Activated CD4-positive, alpha-beta T cell treated with anti-CD3 and anti-CD28 coated beads for 24 hours (primary cell): ENCODE data around the gene MCRIP2.

Experiments used
- DNase-seq, 2 donors: peaks; one replicate each; pipeline ENCODE4 v3.0.0-alpha.2; 2020; ENCODE audit warnings: low read depth in 2 of 2

Gene MCRIP2

DNA sequence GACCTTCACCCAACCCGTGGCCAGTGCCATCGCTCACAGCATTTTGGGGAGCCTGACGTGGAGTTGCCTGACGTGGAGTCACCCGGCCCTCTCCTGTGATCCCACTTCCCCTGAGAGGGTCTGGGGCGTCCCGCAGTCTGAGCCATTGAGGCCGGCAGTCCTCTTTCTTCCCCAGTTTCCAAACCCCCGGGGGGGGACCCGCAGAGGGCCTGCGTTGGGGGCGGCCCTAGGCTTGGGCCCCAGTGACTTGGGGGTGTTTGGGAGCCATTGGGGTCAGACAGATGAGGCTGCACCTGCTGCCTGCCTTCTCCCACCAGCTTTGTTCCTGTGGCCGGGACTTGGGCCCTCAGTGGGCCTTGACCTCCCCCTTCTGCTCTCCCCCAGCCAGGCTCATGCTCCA lies 28.0 kb downstream of the MCRIP2 start:
- no peak for DNase-seq

DNA sequence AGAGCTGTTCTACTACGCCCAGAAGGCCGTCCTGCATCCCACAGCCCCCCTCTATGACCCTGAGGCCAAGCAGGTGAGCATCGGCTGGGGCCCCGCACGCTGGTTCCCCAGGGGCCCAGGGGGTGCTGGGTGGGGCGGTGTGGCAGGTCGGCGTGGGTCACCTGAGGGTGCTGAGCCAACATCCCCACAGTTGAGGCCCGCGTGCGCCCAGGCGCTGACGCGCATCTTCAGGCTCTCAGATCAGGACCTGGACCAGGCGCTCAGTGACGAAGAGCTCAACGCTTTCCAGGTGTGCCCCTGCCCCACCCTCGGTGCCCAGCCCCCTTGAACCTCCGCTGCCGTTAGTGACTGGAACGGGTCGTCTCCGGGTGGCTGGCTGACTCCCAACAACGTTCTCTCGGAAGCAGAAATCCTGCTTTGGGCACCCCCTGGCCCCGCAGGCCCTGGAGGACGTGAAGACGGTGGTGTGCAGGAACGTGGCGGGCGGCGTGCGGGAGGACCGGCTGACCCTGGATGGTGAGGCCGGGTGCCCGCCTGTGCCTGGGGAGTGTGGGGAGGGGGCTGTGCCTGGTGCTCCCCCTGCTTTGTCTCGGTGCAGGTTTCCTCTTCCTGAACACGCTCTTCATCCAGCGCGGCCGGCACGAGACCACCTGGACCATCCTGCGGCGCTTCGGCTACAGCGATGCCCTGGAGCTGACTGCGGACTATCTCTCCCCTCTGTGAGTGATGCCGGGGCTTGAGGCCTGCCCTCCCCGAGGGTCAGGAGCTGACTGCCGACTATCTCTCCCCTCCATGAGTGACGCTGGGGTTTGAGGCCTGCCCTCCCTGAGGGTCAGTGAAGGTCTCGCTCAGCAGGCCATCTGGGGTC lies 29.1 kb downstream of the MCRIP2 start:
- no peak for DNase-seq

DNA sequence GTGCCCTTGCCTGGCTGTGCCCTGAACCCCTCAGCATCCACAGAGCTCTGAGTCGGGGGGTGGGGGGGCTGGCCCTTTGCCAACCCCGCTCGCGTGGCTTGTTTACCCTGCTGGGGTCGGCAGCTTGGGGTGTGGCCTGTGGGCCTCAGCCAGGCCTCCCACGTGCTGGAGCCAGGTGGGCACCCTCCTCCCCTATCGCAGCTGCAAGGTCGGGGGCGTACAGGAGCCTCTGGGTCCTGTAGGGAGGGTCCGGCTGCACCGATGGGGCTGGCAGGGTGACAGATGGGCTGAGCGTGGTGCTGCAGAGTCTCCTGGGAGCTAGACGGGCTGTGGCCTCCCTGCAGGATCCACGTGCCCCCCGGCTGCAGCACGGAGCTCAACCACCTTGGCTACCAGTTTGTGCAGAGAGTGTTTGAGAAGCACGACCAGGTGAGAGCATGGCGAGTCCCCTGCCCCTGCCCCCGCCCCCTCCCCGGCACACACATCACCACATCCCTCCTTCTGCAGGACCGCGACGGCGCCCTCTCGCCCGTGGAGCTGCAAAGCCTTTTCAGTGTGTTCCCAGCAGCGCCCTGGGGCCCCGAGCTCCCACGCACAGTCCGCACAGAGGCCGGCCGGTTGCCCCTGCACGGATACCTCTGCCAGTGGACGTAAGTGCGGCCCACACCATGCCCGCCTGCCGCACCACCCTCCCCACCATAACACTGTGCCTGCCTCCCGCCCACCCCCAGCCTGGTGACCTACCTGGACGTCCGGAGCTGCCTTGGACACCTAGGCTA lies 29.9 kb downstream of the MCRIP2 start:
- no peak for DNase-seq

DNA sequence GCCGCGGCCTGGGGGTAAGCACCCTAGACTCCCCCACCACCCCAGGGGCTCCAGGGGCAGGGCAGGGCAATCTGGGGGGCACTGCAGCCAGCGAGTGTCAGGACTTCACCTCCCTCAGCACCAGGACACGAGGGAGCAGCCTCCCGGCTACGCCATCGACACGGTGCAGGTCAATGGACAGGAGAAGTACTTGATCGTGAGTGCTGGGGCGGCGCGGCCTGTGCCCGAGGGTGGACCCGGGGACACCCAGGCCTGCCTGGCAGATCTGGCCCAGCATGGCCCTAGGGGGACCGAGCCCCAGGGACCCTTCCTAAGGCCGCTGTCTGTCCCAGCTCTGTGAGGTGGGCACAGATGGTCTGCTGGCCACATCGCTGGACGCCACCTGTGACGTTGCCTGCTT lies 30.7 kb downstream of the MCRIP2 start:
- no peak for DNase-seq

DNA sequence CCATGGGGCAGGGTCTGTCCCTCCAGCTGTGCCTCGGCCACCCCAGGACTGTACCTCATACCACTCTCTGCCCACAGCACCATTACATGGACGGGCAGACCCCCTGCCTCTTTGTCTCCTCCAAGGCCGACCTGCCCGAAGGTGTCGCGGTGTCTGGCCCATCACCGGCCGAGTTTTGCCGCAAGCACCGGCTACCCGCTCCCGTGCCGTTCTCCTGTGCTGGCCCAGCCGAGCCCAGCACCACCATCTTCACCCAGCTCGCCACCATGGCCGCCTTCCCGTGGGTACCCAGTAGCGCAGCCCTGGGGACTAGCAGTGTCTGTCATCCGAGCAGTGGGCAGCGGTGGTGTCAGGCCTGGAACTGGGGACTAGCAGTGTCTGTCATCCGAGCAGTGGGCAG lies 31.2 kb downstream of the MCRIP2 start:
- DNase-seq: no peak

DNA sequence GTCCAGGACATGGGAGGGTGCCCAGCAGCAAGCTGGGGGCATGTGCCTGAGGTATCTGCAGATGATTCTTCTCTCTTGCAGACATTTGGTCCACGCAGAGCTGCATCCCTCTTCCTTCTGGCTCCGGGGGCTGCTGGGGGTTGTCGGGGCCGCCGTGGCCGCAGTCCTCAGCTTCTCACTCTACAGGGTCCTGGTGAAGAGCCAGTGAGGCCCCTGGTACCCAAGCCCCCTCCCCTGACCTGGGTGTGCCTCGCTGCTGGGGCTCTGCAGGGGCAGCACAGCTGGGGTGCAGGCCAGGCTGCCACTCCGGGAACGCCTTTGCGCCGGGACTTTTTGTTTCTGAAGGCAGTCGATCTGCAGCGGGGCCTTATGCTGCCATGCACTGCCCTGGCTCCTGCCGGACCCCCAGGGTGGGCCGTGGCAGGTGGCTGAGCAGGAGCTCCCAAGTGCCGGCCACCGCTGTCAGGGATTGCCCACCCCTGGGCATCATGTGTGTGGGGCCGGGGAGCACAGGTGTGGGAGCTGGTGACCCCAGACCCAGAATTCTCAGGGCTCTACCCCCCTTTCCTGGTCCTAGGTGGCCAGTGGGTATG lies 31.9 kb downstream of the MCRIP2 start:
- no peak for DNase-seq

DNA sequence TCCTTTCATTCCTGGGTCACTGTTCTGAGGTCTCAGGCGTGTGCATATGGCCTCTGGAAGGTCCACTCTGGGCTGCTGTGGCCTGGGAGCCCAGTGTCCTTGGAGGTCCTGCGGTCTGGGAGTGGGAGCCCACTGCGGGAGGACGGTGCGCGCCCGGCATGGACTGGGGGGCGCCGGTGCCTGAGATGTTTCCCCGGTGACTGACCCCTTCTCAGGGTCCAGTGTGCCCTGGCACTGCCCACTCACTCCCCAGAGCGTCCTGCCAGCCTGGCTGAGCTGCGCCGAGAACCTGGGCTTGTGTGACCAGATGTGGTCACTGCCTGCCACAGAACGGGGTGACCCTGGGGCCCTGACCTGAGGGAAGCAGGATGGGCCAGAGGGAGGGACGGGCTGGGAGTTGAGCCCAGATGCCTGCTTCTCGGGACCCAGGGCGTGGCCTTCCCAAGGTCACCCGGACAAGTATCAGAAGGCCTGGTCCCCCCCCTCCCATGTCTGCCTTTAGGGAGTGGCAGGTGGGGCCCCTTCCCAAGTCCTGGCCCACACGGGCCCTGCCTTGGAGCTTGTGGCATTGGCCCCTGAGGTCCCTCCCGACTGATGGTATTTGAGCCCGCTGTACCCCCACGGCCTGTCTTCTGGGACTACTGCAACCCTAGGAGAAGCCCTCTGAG lies 32.7 kb downstream of the MCRIP2 start:
- DNase-seq: no peak

DNA sequence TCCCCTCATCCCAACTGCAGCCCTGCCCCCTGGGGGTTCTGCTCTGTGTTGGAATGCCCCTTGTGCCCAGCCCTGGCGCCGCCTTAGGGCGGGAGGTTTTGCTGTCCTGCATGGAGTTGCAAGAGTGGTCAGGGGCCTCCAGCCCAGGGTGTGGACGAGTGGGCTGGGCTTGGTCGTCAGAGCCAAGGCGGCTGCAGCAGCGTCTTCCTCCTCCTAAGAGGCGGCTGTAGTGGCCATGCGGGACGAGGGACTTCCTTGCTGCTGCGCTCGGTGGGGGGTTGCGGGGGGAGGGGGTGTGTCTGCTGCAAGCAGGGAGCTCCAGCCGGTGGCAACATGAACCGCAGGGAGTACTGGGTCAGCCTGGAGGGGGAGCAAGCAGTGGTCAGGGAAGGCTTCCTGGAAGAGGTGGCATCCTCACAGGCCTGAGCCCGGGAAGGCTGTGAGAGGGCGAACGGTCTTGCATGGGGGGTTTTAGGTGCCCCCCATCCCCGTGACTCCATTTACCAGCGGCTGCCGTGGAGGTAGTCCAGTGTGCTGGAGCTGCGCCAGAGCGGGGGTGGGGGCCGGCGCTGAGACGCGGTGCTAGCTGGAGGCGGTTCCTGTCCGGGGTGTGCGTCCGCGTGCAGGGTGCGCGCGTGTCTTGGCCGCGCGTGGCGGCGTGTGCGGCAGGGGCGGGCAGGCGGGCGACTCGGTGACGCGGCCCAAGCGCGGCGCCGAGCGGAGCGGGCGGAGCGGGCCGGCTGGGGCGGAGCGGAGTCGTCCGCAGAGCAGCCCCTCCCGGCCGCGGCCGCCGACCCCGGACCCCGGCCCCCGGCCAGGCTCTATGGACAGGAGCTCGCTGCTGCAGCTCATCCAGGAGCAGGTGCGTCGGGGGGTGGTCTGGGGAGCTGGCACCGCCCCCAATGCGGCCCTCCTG lies 33.6 kb downstream of the MCRIP2 start, which contains the start of gene RHBDL1:
TSS of gene RHBDL1 (plus strand) at position 704 of the 916 bp plus-strand sequence. CDS start at position 824, 120 bp downstream.
- no peak for DNase-seq

DNA sequence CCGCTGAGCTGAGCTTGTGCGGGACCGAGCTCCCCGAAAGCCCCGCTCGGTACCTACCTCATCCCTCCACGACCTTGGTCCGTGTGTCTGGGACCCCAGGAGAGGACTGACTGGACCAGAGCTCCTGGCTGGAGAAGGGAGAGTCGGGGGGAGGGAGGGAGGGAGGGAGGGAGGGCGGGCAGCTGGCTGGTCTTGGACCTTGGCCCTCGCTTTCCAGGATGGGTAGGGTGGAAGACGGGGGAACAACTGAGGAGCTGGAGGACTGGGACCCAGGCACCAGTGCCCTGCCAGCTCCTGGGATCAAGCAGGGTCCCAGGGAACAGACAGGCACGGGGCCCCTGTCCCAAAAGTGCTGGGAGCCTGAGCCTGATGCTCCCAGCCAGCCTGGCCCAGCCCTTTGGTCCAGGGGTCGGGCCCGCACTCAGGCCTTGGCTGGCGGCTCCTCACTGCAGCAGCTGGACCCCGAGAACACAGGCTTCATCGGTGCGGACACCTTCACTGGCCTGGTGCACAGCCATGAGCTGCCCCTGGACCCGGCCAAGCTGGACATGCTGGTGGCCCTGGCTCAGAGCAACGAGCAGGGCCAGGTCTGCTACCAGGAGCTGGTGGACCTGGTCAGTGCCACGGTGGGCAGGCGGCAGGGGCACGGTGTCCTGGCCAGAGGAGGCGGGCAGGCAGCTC lies 34.4 kb downstream of the MCRIP2 start:
- no peak for DNase-seq

DNA sequence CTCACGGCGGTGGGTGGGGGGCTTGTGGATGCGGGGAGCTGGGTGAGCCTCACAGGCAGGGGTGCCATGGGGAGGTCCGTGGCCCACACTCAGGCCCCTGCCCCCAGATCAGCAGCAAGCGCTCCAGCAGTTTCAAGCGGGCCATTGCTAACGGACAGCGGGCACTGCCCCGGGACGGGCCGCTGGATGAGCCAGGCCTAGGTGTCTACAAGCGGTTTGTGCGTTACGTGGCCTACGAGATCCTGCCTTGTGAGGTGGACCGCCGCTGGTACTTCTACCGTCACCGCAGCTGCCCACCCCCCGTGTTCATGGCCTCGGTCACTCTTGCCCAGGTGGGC lies 34.9 kb downstream of the MCRIP2 start:
- DNase-seq: no peak

DNA sequence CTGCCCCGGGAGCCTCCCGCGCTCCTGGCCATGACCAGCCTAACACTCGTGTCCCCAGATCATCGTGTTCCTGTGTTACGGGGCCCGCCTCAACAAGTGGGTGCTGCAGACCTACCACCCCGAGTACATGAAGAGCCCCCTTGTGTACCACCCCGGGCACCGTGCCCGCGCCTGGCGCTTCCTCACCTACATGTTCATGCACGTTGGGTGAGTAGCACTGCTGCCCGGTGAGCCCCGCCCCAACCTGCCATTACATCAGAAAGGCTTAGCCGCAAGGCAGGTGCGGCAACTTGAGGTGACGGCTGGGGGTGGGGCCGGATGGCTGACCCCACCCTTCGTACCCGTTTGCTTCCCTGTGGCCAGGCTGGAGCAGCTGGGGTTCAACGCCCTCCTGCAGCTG lies 35.3 kb downstream of the MCRIP2 start:
- DNase-seq: no peak

DNA sequence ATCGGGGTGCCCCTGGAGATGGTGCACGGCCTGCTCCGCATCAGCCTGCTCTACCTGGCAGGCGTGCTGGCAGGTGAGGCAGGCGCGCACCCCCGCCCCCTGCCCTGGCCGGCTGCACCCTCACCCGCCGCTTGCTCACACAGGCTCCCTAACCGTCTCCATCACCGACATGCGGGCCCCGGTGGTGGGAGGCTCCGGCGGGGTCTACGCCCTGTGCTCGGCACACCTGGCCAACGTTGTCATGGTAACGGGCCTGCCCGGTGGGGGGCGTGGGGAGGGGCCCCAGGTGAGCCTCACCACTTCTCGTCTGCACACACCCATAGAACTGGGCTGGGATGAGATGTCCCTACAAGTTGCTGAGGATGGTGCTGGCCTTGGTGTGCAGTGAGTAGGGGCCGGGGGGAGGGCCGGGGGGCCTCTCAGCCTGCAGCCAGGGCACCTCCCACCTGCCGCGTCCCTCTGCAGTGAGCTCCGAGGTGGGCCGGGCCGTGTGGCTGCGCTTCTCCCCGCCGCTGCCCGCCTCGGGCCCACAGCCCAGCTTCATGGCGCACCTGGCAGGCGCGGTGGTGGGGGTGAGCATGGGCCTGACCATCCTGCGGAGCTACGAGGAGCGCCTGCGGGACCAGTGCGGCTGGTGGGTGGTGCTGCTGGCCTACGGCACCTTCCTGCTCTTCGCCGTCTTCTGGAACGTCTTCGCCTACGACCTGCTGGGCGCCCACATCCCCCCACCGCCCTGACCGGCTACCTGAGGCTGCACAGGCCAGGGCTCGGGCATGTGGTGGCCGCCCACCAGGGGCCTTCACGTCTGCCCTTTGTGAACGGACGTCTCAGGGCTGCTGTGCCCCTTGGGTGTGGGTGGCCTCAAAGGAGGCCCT lies 35.9 kb downstream of the MCRIP2 start:
- DNase-seq: no peak

DNA sequence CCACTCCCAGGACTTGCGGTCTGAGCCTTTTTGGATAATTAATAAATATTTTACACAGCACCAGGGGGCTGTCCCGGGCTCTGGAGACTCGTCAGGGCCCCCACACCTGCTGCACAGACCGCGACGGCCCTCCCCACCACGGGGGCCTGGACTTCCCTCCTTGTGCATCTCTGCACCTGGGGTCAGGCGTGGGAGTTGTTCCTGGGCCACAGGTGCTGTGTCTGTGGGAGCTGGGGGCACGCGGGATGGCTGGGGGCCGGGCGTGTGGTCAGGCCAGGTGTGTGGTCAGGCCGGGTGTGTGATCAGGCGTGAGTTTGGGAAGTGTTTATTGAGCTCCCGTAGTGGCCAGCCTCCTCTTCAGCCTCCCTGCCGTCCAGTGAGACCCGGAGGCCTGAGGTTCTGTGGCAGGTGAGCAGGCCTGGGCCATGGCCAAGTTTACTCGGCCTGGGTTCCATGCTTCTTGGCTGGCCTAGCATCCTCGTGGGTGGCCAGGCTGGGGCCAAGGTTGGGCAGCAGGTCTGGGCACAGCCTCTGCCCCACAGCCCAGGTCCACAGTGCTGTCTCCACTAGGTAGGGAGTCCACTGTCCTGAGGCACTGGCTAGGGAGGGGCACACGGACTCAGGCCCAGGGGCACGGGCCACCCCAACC lies 36.7 kb downstream of the MCRIP2 start:
- no peak for DNase-seq

DNA sequence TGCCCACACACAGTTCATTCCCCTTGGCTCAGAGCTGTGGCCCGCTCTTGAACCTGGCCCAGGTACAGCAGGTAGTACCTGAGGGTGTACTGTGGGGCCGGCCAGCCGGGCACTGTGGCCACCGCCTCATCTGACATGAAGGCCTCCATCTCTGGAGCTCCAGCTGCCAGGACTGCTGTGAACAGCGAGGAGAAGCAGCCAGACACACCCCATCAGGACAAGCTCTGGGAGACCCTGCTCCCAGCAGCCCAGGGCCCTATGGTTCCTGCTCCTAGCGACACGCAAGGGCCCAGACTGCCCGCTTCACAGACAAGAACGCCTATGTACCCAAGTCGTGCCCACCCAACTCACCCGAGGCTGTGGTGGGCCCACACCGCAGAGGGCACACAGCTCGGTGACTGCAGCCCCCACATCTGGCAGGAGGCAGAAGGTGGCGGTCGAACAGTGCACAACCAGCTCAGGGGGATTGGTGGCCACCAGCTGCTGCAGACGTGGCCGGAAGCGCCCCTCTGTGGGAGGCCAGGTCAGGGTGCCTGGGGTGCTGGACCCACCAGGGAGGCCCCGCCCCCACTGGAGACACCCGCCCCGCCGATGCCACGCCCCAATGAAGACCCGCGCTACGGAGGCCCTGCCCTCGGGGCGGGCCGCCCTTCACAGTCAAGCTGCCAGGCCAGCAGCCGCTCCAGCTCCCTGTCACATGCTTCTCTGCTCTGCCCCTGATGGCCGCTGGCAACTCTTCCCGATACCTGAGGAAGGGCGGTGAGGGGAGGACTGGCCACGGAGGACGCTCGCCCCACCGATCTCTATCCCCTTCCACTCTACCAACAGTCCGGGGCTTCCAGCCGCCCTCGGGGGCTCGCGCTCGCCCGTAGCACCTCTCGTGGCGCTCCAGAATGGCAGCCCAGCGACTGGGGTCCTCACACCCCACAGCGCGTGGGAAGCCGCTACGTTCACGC lies 37.5 kb downstream of the MCRIP2 start:
- DNase-seq: peak in 1 of 2 donors; percentile 24

DNA sequence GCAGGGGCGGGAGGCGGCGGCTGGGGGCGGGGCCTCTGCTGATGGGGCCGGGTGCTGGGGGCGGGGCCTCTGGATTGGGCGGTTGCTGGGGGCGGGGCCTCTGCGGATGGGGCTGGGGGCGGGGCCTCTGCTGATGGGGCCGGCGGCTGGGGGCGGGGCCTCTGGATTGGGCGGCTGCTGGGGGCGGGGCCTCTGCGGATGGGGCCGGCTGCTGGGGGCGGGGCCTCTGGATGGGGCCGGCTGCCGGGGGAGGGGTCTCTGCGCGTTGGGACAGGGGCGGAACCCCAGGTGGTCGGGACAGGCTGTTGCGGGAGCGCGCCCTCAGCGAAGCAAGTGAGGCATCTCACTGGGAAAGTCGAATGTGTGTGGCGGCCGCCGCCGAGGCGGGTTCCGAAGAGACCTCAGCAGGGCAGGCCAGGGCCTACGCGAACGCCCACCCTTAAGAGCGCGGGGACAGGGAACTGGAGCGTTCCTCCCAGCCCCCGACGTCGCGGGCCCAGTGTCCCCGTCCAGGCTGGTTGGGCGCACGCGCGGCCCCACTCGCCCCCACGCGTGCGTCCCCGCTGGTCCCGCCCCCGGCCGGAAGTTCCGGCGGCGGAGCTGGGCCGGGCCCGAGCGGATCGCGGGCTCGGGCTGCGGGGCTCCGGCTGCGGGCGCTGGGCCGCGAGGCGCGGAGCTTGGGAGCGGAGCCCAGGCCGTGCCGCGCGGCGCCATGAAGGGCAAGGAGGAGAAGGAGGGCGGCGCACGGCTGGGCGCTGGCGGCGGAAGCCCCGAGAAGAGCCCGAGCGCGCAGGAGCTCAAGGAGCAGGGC lies 38.4 kb downstream of the MCRIP2 start, which contains the start of gene STUB1:
TSS of gene STUB1 (plus strand) at position 597 of the 811 bp plus-strand sequence. CDS start at position 713, 116 bp downstream.
- peak; percentile 83 to 91 for DNase-seq

DNA sequence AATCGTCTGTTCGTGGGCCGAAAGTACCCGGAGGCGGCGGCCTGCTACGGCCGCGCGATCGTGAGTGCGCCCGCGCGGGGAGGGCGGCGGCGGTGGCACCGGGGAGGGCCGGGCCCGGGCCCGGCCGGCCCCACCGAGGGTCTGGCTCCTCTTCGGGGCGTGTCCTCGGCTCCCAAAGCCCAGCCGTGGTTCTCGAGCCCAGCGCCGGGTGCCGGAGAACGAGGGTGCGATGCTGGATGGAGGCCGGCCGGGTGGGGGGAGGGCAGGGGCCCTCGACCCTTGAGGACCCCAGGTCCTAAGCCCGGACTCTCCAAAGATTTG lies 39.0 kb downstream of the MCRIP2 start:
- no peak for DNase-seq
